ENCODE results near the gene ARID1A.
A peak's percentile ranks its signal among the peaks of the same experiment; 100 is the strongest.
"Not testable (repeated sequence)": the region's sequence is repeated elsewhere in the genome, so short reads cannot be mapped to it uniquely, and the experiment has no call there.

Gene ARID1A

GRCh38 chr1:26787706-26788514 is 92.1 kb downstream of the ARID1A start, which contains the start of gene PIGV:
TSS of gene PIGV (plus strand) at chr1:26787950. CDS start at chr1:26790816, 2,866 bp downstream.
- DNase-seq (ENCODE audit: low read depth in 3 of 3), result peak; percentile 73 to 84 (median 84)

DNA sequence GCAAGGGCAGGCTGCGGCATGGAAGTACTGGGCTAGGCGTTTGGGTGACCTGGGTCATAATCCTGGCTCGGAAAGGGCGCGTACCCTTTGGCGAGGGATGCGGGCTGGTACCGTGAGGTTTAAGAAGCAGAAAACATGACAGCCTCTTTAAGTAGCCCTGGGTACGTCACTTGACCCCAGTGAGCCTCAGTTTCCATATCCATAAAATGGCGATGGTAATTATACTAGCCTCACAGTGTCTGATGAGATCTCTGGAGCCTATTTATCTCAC is 92.6 kb downstream of the ARID1A start:
- DNase-seq (ENCODE audit: low read depth in 3 of 3), result peak in 1 of 3 experiments; percentile 21

- DNase-seq (ENCODE audit: low read depth in 3 of 3), result peak; percentile 73 to 86 (median 86)
Measured at GRCh38 chr1:26788836-26789611, 93.2 kb downstream of the ARID1A start.

DNA sequence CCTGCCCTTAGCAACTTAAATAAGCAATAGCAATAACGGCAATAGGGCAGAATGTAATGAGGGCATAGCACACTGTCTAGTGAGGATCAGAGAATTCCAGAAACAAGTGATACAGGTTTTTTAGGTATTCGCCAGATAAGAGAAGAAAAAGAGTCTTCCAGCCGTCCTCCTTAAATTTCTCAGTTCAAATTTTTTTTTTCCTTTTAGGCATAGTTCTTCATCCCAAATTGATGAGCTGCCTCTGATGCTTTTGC is 93.7 kb downstream of the ARID1A start:
- no peak for DNase-seq (ENCODE audit: low read depth in 3 of 3)

DNA sequence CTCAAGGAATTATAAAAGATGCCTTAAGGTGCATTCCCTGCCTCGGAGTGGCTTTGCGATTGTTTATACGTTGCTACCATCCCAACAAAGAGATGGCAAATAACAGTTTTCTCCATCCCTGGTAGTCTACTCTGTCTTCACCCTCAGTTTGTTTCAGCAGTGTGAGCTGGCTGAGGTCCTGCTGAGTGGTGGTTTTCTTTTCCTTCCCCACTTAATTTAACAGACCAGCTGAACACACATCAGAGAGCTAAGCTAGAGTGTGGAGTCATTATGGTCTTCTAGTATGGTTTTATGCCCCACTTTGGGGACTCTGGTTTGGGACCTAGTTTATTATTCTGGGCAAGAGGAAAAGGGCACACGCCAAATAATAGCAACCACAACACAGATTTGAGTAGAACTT is 94.1 kb downstream of the ARID1A start:
- no peak for DNase-seq (ENCODE audit: low read depth in 3 of 3)

- DNase-seq (ENCODE audit: low read depth in 3 of 3), result no peak
Measured at GRCh38 chr1:26790551-26790953, 94.7 kb downstream of the ARID1A start.

DNA sequence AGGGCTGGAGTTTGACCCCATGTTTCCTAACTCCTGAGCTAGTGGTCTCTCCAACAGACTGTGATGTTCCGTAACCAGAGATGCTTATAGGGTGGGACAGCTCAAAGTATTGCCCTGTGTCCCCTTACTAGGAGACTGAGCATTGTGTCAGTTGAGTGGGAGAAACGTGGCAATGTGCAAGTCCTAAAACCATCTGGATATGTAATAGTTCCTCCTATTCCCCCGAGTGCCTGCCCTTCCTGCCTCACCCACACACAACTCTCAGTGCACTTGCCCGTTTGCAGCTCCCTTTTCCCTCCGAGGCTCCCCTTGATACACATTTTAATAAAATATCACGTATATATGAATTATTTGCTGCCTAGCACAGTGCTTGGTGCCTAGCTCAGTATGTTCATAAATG is 95.3 kb downstream of the ARID1A start:
- no peak for DNase-seq (ENCODE audit: low read depth in 3 of 3)

DNA sequence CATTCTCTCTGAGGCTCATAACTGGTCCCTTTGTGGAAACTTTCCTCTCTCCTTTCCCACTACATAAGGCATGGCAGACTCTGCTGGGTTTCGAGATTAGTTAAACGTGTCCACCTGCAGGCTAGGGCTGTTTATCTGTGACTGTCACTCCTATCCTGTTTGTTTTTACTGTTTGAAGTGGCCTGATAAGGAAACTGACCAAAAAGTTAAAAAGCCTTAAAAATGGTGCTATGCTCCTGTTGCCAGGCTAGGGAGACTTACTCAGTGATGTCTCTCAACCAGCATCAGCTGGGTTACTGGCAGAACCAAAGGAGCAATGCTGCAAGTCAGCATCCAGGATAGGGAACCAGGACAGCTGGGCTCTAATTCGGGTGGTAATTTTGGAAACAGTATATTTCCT is 95.8 kb downstream of the ARID1A start:
- DNase-seq (ENCODE audit: low read depth in 3 of 3), result no peak

GRCh38 chr1:26792924-26793323 is 97.1 kb downstream of the ARID1A start:
- no peak for DNase-seq (ENCODE audit: low read depth in 3 of 3)

DNA sequence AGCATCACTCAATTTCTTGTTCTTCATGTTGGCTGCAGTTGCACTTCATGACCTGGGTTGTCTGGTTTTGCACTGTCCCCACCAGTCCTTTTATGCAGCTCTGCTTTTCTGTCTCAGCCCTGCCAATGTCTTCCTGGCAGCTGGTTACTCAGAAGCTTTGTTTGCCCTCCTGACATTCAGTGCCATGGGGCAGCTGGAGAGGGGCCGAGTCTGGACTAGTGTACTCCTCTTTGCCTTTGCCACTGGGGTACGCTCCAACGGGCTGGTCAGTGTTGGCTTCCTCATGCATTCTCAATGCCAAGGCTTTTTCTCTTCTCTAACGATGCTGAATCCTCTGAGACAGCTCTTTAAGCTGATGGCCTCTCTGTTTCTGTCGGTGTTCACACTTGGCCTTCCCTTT is 98.6 kb downstream of the ARID1A start:
- no peak for DNase-seq (ENCODE audit: low read depth in 3 of 3)

DNA sequence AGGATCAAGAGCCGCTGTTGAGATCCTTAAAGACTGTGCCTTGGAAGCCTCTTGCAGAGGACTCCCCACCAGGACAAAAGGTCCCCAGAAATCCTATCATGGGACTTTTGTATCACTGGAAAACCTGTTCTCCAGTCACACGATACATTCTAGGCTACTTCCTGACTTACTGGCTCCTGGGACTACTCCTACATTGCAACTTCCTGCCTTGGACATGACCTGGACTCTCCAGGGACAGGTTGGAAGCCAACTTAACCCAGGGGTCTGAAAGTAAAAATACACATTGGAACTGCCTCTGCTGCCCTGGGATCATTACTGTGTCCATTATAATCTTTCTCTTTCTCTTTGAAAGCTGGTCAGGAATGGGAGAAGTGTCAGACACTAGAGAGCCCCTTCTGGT is 101.8 kb downstream of the ARID1A start:
- DNase-seq (ENCODE audit: low read depth in 3 of 3), result no peak

GRCh38 chr1:26799479-26800142 is 103.8 kb downstream of the ARID1A start:
- DNase-seq (ENCODE audit: low read depth in 3 of 3), result no peak

- DNase-seq (ENCODE audit: low read depth in 3 of 3), result not testable (repeated sequence)
Measured at GRCh38 chr1:26803932-26804331, 108.1 kb downstream of the ARID1A start.

GRCh38 chr1:26810105-26810504 is 114.3 kb downstream of the ARID1A start:
- peak in 2 of 3 experiments; percentile 59 to 70 for DNase-seq (ENCODE audit: low read depth in 3 of 3)

DNA sequence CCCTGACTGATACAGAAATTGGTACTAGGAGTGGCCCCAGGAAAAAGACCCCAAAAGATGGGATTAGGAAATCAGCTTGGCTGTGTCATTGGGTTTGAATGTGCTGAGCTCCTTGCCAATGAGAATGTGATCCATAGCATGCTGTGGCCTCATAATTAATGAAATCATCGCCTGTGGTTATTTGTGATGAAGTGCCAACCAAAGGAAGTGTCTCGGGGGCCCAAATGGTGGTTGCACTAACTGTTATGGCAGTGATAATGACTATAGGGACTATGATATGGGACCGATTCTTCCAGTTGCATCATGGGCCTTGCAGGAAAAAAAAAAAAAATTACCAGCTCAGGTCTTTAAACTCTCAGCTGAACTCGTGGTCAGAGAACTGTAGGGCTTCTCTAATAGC is 115.2 kb downstream of the ARID1A start:
- no peak for DNase-seq (ENCODE audit: low read depth in 3 of 3)

DNA sequence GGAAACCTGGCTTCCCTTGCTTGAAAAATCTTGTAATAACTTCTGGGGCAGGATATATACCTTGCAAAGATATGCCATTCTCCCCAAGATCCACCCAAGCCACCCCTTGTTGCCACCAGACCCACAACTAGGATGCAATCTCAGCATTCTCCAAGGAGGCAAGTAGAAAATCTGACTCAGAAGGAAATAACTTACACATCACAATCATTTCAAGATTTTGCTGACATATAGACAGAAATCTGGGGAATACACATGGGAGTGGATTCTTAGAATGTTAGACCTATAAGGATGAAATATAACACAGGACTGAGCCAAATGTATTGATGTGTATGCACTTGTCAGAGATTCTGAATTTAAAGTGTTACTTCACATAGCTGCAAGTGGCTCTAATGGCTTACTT is 115.9 kb downstream of the ARID1A start:
- DNase-seq (ENCODE audit: low read depth in 3 of 3), result no peak

- DNase-seq (ENCODE audit: low read depth in 3 of 3), result no peak
Measured at GRCh38 chr1:26814377-26814776, 118.6 kb downstream of the ARID1A start.

DNA sequence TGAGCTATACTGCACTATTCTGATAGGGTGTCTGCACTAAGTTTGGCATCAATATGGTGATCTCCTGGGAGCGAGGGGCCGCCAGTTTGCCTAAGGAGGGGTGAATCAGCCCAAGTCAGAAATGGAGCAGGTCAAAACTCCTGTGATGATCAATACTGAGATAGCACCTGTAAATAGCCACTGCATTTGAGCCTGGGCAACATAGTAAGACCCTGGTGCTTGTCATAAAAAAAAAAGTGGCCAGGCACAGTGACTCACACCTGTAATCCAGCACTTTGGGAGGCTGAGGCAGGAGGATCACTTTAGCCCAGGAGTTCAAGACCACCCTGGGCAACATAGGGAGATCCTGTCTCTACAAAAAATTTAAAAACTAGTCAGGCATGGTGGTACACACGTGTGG is 119.1 kb downstream of the ARID1A start:
- no peak for DNase-seq (ENCODE audit: low read depth in 3 of 3)

DNA sequence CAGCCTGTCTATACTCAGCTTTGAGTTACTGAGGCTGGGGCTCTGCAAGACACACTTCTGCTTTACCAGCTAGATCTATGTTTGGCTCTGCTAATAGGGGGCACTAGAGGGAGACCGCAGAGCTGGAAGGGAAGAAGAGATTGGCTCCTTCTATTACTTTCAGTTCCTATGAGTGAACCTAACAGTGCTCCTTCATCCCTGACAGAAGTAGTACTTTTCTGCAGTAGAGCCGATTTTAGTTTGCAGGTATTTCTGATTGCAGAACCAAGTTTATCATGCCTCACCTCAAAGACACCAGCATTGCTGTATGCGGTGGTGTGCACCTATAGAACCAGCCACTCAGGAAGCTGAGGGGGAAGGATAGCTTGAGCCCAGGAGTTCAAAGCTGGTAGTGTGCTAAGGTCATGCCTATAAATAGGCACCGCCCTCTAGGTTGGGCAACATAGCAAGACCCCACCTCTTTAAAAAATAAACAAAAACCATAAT is 125.0 kb downstream of the ARID1A start:
- no peak for DNase-seq (ENCODE audit: low read depth in 3 of 3)

DNA sequence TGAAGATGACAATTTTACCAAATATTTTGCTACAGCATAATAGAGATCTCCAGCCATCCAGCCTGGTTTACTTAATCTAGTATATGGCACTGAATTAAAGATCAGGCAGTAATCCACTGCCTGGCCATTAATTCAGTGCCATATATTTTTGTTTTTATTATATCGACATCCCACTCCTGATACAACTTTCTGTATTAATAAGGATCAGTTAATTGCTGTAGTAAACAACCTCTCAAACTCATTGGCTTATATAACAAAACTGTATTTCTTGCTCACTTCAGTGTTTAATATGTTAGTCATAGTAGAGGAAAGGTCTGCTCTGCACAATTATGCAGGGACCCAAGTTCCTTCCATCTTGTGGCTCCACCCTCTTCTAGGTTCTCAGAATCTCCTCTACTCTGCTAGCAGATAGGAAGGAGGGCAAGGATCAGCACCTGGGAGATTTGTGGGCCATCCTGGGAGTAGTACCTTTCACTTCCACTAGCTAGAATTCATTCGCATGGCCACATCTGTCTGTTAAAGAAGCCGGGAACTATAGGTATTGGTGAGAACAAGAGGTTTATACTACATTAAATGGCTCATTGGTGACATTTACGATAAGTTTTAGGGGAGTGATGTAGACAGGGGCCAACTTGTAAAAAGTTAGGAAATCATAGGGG is 127.1 kb downstream of the ARID1A start:
- no peak for DNase-seq (ENCODE audit: low read depth in 3 of 3)

GRCh38 chr1:26824731-26825130 is 128.9 kb downstream of the ARID1A start:
- DNase-seq (ENCODE audit: low read depth in 3 of 3), result no peak
